Ascending aorta (tissue), 2 donors: ENCODE results near the gene TSPAN12. TPM values are rescaled to one million over a fixed set of nuclear protein-coding genes. Genes with fewer than 3 reads are reported as not detected.

Experiments used
- DNase-seq, 2 donors: peaks; one replicate each; pipeline ENCODE4 v3.0.0-alpha.2; 2019; ENCODE audit warnings: low spot score in 2 of 2
- H3K27ac ChIP-seq, 2 donors: fragments of 200-600 bp; sonication (generic); one replicate each; pipeline ENCODE4 v1.5.1; 2016 to 2017; ENCODE audit warnings: mild to moderate bottlenecking in 1 of 2
- H3K27me3 ChIP-seq: fragments of 200-600 bp; sonication (generic); one replicate; pipeline ENCODE4 v1.5.1; 2017
- H3K36me3 ChIP-seq, 2 donors: fragments of 200-600 bp; sonication (generic); one replicate each; pipeline ENCODE4 v1.5.1; 2016
- H3K4me1 ChIP-seq, 2 donors: fragments of 200-600 bp; sonication (generic); one replicate each; pipeline ENCODE4 v1.5.1; 2016 to 2017; ENCODE audit warnings: mild to moderate bottlenecking in 1 of 2
- H3K4me3 ChIP-seq, 2 donors: fragments of 200-600 bp; sonication (generic); one replicate each; pipeline ENCODE4 v1.5.1; 2016 to 2017; ENCODE audit warnings: mild to moderate bottlenecking in 1 of 2
- H3K9me3 ChIP-seq, 2 donors: fragments of 200-600 bp; sonication (generic); one replicate each; pipeline ENCODE4 v1.5.1; 2016
- intact Hi-C: fragments of 100-400 bp; cut with DNase I; formaldehyde crosslinking; loops from one replicate; pipeline ENCODE4 v1.15.1; 2023
- total RNA-seq: library from RNA; depleted of rRNA; stranded (reverse); fragments of >200 nt; gene quantifications from one replicate; pipeline ENCODE4 v1.1.0, GENCODE V29; 2016
- TF ChIP-seq, protein P1 (sequence below), 3 experiments: fragments of 200-600 bp in 2 of 3; fragments of 450-650 bp in 1 of 3; sonication (generic) in 2 of 3; IDR thresholded peaks; one replicate each; pipeline ENCODE4 v1.5.1; 2016 to 2019; ENCODE audit warnings: antibody characterized with exemption in 3 of 3, mild to moderate bottlenecking in 1 of 3, moderate library complexity in 1 of 3

TSPAN12 gene
- total RNA-seq, 1 donor from 2014 or later: 28.9 TPM

- Histone ChIP-seq H3K36me3 (no peaks in the 10 kb centered on the region), H3K4me3 (no peak overlapping the region), H3K27ac (no peak overlapping the region), H3K27me3 (no peaks in the 10 kb centered on the region), H3K4me1 (peaks cover 0 to 3% of the 10 kb centered on the region in 2 donors), H3K9me3 (no peaks in the 10 kb centered on the region)
- TF ChIP-seq, protein P1, sequence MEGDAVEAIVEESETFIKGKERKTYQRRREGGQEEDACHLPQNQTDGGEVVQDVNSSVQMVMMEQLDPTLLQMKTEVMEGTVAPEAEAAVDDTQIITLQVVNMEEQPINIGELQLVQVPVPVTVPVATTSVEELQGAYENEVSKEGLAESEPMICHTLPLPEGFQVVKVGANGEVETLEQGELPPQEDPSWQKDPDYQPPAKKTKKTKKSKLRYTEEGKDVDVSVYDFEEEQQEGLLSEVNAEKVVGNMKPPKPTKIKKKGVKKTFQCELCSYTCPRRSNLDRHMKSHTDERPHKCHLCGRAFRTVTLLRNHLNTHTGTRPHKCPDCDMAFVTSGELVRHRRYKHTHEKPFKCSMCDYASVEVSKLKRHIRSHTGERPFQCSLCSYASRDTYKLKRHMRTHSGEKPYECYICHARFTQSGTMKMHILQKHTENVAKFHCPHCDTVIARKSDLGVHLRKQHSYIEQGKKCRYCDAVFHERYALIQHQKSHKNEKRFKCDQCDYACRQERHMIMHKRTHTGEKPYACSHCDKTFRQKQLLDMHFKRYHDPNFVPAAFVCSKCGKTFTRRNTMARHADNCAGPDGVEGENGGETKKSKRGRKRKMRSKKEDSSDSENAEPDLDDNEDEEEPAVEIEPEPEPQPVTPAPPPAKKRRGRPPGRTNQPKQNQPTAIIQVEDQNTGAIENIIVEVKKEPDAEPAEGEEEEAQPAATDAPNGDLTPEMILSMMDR (IDR thresholded peaks at IDR 0.05): no peak
- DNase-seq: no peak
- intact Hi-C loops: no loop called here
Observed at GRCh38 chr7:120813546-120814252, 44.2 kb downstream of the TSPAN12 start.

DNA sequence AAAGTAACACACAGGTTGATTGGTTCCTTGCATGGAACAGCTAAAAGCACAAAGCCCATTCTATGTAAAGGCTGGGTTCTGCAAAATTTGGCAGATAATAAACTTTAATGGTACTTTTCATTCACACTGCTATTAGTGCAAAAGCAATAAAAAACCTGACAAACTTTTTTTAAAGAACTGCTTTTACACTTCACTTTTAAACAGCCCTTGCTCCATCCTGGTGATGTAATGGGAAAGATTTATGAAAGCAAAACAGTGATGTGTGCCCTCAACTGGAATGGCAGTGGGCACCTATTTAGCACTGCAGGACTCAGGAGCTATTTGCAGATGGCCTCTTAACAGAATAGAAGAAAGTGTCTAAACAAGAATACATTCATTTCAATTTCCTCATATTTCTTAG is 44.9 kb downstream of the TSPAN12 start:
- no peak for DNase-seq
- Histone ChIP-seq H3K27me3 (no peaks in the 10 kb centered on the region), H3K9me3 (no peaks in the 10 kb centered on the region), H3K27ac (no peak overlapping the region), H3K4me1 (peaks cover 0 to 3% of the 10 kb centered on the region in 2 donors), H3K4me3 (no peak overlapping the region), H3K36me3 (no peaks in the 10 kb centered on the region)
- TF ChIP-seq, protein P1 (IDR thresholded peaks at IDR 0.05): no peak
- intact Hi-C loops: no loop called here

- H3K36me3 ChIP-seq: no peaks in the 10 kb centered on the region
- TF ChIP-seq, protein P1 (IDR thresholded peaks at IDR 0.05): no peak
- H3K27me3 ChIP-seq: no peaks in the 10 kb centered on the region
- H3K4me3 ChIP-seq: no peak overlapping the region
- H3K9me3 ChIP-seq: no peaks in the 10 kb centered on the region
- peaks cover 0 to 8% of the 10 kb centered on the region in 2 donors for H3K4me1 ChIP-seq
- intact Hi-C loops: no loop called here
- no peak for DNase-seq
- H3K27ac ChIP-seq: no peak overlapping the region
Observed at GRCh38 chr7:120809260-120809659, 48.7 kb downstream of the TSPAN12 start.

GRCh38 chr7:120807390-120807789 is 50.6 kb downstream of the TSPAN12 start:
- Histone ChIP-seq H3K9me3 (no peaks in the 10 kb centered on the region), H3K4me1 (peaks cover 0 to 5% of the 10 kb centered on the region in 2 donors), H3K27ac (peak overlapping the region in 1 of 2 donors; percentile 38), H3K27me3 (no peaks in the 10 kb centered on the region), H3K4me3 (no peak overlapping the region), H3K36me3 (no peaks in the 10 kb centered on the region)
- intact Hi-C loops: loop anchor here (2.0 kb wide), 2 partner anchors 51 to 133 kb away; partner anchors contain the start of gene TSPAN12
- no peak for DNase-seq
- TF ChIP-seq, protein P1 (IDR thresholded peaks at IDR 0.05): no peak

DNA sequence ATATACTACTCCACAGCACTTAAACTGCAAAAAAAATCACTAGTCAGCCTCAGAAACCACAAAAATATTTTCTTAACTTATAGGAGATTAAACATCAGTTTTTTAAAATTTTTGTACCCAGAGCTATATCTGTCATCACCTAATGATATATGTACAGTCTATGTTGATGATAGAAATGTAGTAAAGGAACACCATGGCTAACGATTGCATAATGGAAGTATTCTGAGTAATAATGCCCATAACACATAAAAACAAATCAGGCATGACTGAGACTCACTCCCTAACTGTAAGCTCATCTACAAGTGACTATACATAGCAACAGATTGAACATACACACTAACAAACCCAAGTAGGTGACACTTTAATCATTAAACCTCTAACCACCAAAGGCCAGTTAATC is 51.3 kb downstream of the TSPAN12 start:
- no peaks in the 10 kb centered on the region for H3K9me3 ChIP-seq
- H3K4me3 ChIP-seq: no peak overlapping the region
- no peaks in the 10 kb centered on the region for H3K36me3 ChIP-seq
- intact Hi-C loops: loop anchor here (2.0 kb wide), 2 partner anchors 52 to 134 kb away; partner anchors contain the start of gene TSPAN12
- no peak for DNase-seq
- TF ChIP-seq, protein P1 (IDR thresholded peaks at IDR 0.05): no peak
- H3K27ac ChIP-seq: peak overlapping the region; percentile 6 to 38
- H3K27me3 ChIP-seq: no peaks in the 10 kb centered on the region
- H3K4me1 ChIP-seq: peaks cover 0 to 5% of the 10 kb centered on the region in 2 donors
